Endothelial cell of umbilical vein (primary cell): ENCODE results near the gene TRMT61B. TPM values are rescaled to one million over a fixed set of nuclear protein-coding genes. Genes with fewer than 3 reads are reported as not detected.

Experiments
- Bru-seq: library from RNA; stranded (reverse); fragments of 400-500 nt; gene quantifications from one replicate; lab custom pipeline; 2021; lab: Mats Ljungman, UMichigan
- BruChase-seq, 2 experiments: library from RNA; stranded (reverse); fragments of 400-500 nt; gene quantifications; one replicate each; lab custom pipeline; 2021; lab: Mats Ljungman, UMichigan
- BruUV-seq: library from RNA; stranded (reverse); fragments of 400-500 nt; replicated peaks from 2 replicates; lab custom pipeline; 2021; lab: Mats Ljungman, UMichigan
- CTCF ChIA-PET: fragments of 300-600, 350-600 bp; sonication (Branson Sonifier 250); formaldehyde crosslinking; loops from one replicate; lab custom pipeline; 2021; ENCODE audit warnings: antibody characterized with exemption, inconsistent platforms; lab: Charles Lee
- POLR2A ChIA-PET: fragments of 300-600, 350-600 bp; sonication (Branson Sonifier 250); formaldehyde crosslinking; loops from one replicate; lab custom pipeline; 2021; ENCODE audit warnings: antibody characterized with exemption, inconsistent platforms; lab: Charles Lee
- DNase-seq: peaks from one replicate; pipeline ENCODE4 v3.0.0-alpha.2; 2011; ENCODE audit warnings: low read depth, low spot score
- FAIRE-seq: peaks from 2 replicates; lab custom pipeline; 2011; peaks lifted over from hg19 to GRCh38; lab: Jason Lieb, UNC
- H2AFZ ChIP-seq: 2 replicates; pipeline ENCODE4 v1.6.0; 2012; ENCODE audit warnings: low read depth, low read length, control low read depth, inconsistent platforms
- H3K27ac ChIP-seq: 2 replicates; pipeline ENCODE4 v1.5.1; 2011; ENCODE audit warnings: low read depth, mild to moderate bottlenecking, control low read depth, low read length, moderate library complexity; ENCODE audit not compliant: insufficient read depth
- H3K27me3 ChIP-seq, 2 experiments: 2 replicates each; pipeline versions ENCODE4 v1.6.0 to v1.6.1; 2011; ENCODE audit warnings: low read length in 2 of 2, mixed read lengths in 1 of 2; ENCODE audit not compliant: control insufficient read depth in 2 of 2, insufficient read depth in 2 of 2
- H3K36me3 ChIP-seq, 2 experiments: 2 replicates in 1 of 2; 3 replicates in 1 of 2; pipeline ENCODE4 v1.5.1; 2011; ENCODE audit warnings: low read length in 2 of 2, mild to moderate bottlenecking in 1 of 2, moderate library complexity in 1 of 2; ENCODE audit not compliant: control insufficient read depth in 2 of 2, insufficient read depth in 2 of 2; ENCODE audit errors: extremely low read depth in 1 of 2
- H3K4me1 ChIP-seq: 3 replicates; pipeline ENCODE4 v1.5.1; 2011; ENCODE audit warnings: mild to moderate bottlenecking, low read length; ENCODE audit not compliant: control insufficient read depth, insufficient read depth; ENCODE audit errors: extremely low read depth
- H3K4me2 ChIP-seq: 2 replicates; pipeline ENCODE4 v1.6.1; 2011; ENCODE audit warnings: low read length, control low read depth, mixed read lengths; ENCODE audit not compliant: insufficient read depth
- H3K4me3 ChIP-seq, 3 experiments: fragments of 200-600 bp in 1 of 3; sonication (generic), shearing (Covaris generic) in 1 of 3; replicated peaks in 1 of 3; 2 replicates each; pipeline ENCODE4 v1.5.1; 2011 to 2016; ENCODE audit warnings: control low read depth in 3 of 3, low read length in 3 of 3, mild to moderate bottlenecking in 2 of 3, inconsistent platforms in 1 of 3, low read depth in 1 of 3, moderate library complexity in 1 of 3; ENCODE audit not compliant: insufficient read depth in 1 of 3
- H3K79me2 ChIP-seq: 2 replicates; pipeline ENCODE4 v1.6.0; 2012; ENCODE audit warnings: low read length, inconsistent platforms; ENCODE audit not compliant: control insufficient read depth, insufficient read depth
- H3K9ac ChIP-seq: replicated peaks from 2 replicates; pipeline ENCODE3; 2011; ENCODE audit warnings: low read length, control low read depth; ENCODE audit not compliant: insufficient read depth; ENCODE audit errors: extremely low read depth
- H3K9me1 ChIP-seq: replicated peaks from 3 replicates; pipeline ENCODE4 v1.6.0; 2011; ENCODE audit warnings: mild to moderate bottlenecking, low read length; ENCODE audit not compliant: control insufficient read depth, insufficient read depth; ENCODE audit errors: extremely low read depth
- H3K9me3 ChIP-seq: replicated peaks from 2 replicates; pipeline ENCODE4 v1.5.1; 2012; ENCODE audit warnings: low read length, inconsistent platforms; ENCODE audit not compliant: control insufficient read depth, insufficient read depth
- H4K20me1 ChIP-seq: replicated peaks from 2 replicates; pipeline ENCODE3; 2011; ENCODE audit warnings: mild to moderate bottlenecking, low read length; ENCODE audit not compliant: control insufficient read depth, insufficient read depth; ENCODE audit errors: extremely low read depth
- FOS ChIP-seq: IDR thresholded peaks from 2 replicates; pipeline ENCODE4 v1.6.1; 2011; ENCODE audit warnings: mild to moderate bottlenecking, low read length, moderate library complexity, borderline replicate concordance; ENCODE audit not compliant: insufficient read depth
- MAX ChIP-seq: IDR thresholded peaks from 2 replicates; pipeline ENCODE4 v1.6.1; 2011; ENCODE audit not compliant: insufficient read depth, insufficient read length
- MYC ChIP-seq: IDR thresholded peaks from one replicate; pipeline ENCODE4 v1.6.1; 2011; ENCODE audit warnings: mild to moderate bottlenecking, low read depth, low read length
- POLR2A ChIP-seq: IDR thresholded peaks from 2 replicates; pipeline ENCODE4 v1.6.1; 2012; ENCODE audit warnings: low read depth, mild to moderate bottlenecking, control low read depth, low read length
- POLR2AphosphoS5 ChIP-seq: IDR thresholded peaks from 2 replicates; pipeline ENCODE4 v1.6.1; 2012; ENCODE audit warnings: low read depth, mild to moderate bottlenecking, control low read depth, low read length, moderate library complexity; ENCODE audit not compliant: insufficient read depth
- dilution Hi-C: fragments of 300-500 bp; cut with MboI; formaldehyde crosslinking; loops from one replicate; pipeline ENCODE4 v1.15.0; 2019; ENCODE audit warnings: low sequenced_read_pairs; ENCODE audit not compliant: extremely low pct_ligation_motif_present
- intact Hi-C: fragments of 100-400 bp; cut with micrococcal nuclease; formaldehyde crosslinking; loops from one replicate; pipeline ENCODE4 v1.10.0; 2022
- long read RNA-seq: library from polyadenylated mRNA; stranded (forward); transcript quantifications from one replicate; pipeline ENCODE4 v2.0.0, GENCODE V29; 2021
- polyA minus RNA-seq, 3 experiments: library from RNA; depleted of rRNA, polyadenylated mRNA; stranded (reverse); fragments of >200 nt; gene quantifications; 1 replicate in 1 of 3; 2 replicates in 2 of 3; pipeline ENCODE4 v1.2.3, GENCODE V29; 2011
- polyA plus RNA-seq, 4 experiments: library from polyadenylated mRNA; depleted of rRNA in 3 of 4; stranded (reverse) in 3 of 4; unstranded in 1 of 4; fragments of >200 nt; gene quantifications; 2 replicates each; pipeline versions ENCODE4 v1.2.1 to v1.2.3, GENCODE V29; 2011 to 2012; ENCODE audit warnings: missing spikeins in 1 of 4
- total RNA-seq: library from RNA; stranded (reverse); gene quantifications from 2 replicates; pipeline ENCODE4 v1.2.3, GENCODE V29; 2021

The TRMT61B gene
- 13.6 and 14.9 TPM in 2 replicates for total RNA-seq
- 4.2 and 4.6 TPM in 2 replicates for polyA plus RNA-seq
- polyA plus RNA-seq (2011; cell fraction: cytosol; rRNA removed), result 7.9 and 8.1 TPM in 2 replicates
- polyA plus RNA-seq (2011; cell fraction: nucleus; rRNA removed), result 9.9 and 11.1 TPM in 2 replicates
- polyA plus RNA-seq (2012), result 19.1 and 24.5 TPM in 2 replicates
- polyA minus RNA-seq, result 3.9 and 4.5 TPM in 2 replicates
- 7.8 TPM for polyA minus RNA-seq (2011; cell fraction: cytosol; rRNA and poly(A)+ RNA removed)
- 7.9 and 8.6 TPM in 2 replicates for polyA minus RNA-seq (2011; cell fraction: nucleus; rRNA and poly(A)+ RNA removed)
- percentile 77 among the genes with signal in this experiment for Bru-seq, nascent RNA
- BruChase-seq, experiment 1, labeled RNA remaining after a 6-hour chase, result percentile 74 among the genes with signal in this experiment
- BruChase-seq, experiment 2, labeled RNA remaining after a 2-hour chase, result percentile 87 among the genes with signal in this experiment
- long read RNA-seq, transcript TRMT61B-201 (7 exons, 1,836 nt), result major isoform, 22 of 42 reads
- long read RNA-seq, partial matches to known transcripts, result 3 of 42 reads
- long read RNA-seq, other reads (novel, unspliced or antisense), result 17 of 42 reads

- H3K9me1 ChIP-seq, result no peaks in the 10 kb centered on the region
- TSS peak; percentile 99 for BruUV-seq
- H3K4me1 ChIP-seq, result peaks cover 12% of the 10 kb centered on the region
- peak within 1 kb of the TSS; percentile 93 for H2AFZ ChIP-seq
- peak within 1 kb of the TSS; percentile 78 to 89 (median 85) for H3K4me3 ChIP-seq
- H3K27ac ChIP-seq, result peak within 1 kb of the TSS; percentile 62
- H3K9ac ChIP-seq, result peak within 1 kb of the TSS; percentile 82
- intact Hi-C loops, result loop anchor here (1.0 kb wide), 2 partner anchors 24 to 304 kb away; partner anchors contain the start of gene WDR43
- no peaks in the 10 kb centered on the region for H3K9me3 ChIP-seq
- peaks cover 33% of the 10 kb centered on the region for H3K79me2 ChIP-seq
- dilution Hi-C loops, result no loop called here
- H3K4me2 ChIP-seq, result peak within 1 kb of the TSS; percentile 96
- POLR2A ChIA-PET, result interaction anchor here (0.5 to 1.8 kb wide), 2 partner anchors 25 to 479 kb away, joined by 3 to 6 read pairs; partner anchors contain the start of gene WDR43
- no peaks in the 10 kb centered on the region for H3K27me3 ChIP-seq
- H4K20me1 ChIP-seq, result no peaks in the 10 kb centered on the region
- peak; percentile 69 for FAIRE-seq
- H3K36me3 ChIP-seq, result no peaks in the 10 kb centered on the region
- CTCF ChIA-PET, result interaction anchor here (1.0 to 1.6 kb wide), 4 partner anchors 11 to 276 kb away, joined by 3 to 4 read pairs (median 3); no protein-coding TSS in a partner anchor
- peak; percentile 96 for DNase-seq
- peak; percentile 90 for TF ChIP-seq POLR2A
- peak; percentile 98 for TF ChIP-seq MYC
- peak; percentile 82 for TF ChIP-seq MAX
- TF ChIP-seq FOS, result no peak
- TF ChIP-seq POLR2AphosphoS5, result peak; percentile 92
These were observed at the start of gene TRMT61B for GRCh38 chr2:28870146-28870891. Gene TRMT61B (minus strand): TSS chr2:28870309. CDS start chr2:28870277, 32 bp downstream.
